ENCODE data around the gene SLC26A4.

- TF ChIP-seq POLR2A (IDR thresholded peaks at IDR 0.05) (no peak), CTCF (IDR thresholded peaks at IDR 0.05) (no peak)
Measured at GRCh38 chr7:107703872-107704271, 43.2 kb downstream of the SLC26A4 start.
